ENCODE measurements around the gene CCDC184.
"Not testable (repeated sequence)": the region's sequence is repeated elsewhere in the genome, so short reads cannot be mapped to it uniquely, and the experiment has no call there.

Gene CCDC184

DNA sequence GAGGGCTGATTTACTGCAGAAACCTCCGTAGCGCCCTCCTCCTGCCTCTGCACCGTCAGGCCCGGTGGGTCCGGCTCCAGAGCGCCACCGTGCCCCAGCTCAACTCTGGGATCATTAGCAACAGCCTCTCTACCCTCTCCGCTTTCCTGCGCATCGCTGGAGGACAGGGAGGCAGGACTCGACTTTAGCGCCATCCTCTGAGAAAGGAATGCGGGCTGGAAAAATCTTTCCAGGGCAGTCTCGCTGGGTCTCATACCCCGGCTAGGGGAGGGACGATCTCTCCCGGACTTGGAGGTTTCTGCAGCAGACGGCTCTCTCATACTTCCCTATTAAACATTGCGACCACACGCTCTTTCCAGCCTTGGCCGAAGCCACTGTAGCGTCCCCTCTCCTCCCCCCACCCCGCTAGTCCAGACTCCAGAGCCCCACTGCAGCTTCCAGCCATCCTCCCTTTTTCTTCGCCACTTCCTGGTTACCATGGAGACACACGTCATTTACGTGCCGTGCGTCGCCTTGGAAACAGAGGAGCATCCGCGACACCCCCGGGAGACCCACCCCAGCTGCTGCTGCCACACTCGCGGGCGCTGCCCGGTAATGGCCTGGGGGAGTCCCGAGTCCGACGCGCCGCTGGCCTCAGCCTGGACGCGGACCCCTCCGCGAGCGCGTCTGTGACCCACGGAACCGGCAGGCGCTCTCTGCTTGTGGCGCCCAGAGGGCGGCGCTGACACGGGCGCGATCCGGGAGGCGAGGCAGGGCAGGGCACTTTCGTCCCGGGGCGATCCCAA, at the start of gene CCDC184:
Gene CCDC184 (plus strand): TSS at position 554 of the 785 bp plus-strand sequence. CDS start 479 bp downstream, outside the sequence.
- DNase-seq, result no peak

GRCh38 chr12:48135027-48135426, 48.4 kb upstream of the CCDC184 start:
- DNase-seq, result no peak

DNA sequence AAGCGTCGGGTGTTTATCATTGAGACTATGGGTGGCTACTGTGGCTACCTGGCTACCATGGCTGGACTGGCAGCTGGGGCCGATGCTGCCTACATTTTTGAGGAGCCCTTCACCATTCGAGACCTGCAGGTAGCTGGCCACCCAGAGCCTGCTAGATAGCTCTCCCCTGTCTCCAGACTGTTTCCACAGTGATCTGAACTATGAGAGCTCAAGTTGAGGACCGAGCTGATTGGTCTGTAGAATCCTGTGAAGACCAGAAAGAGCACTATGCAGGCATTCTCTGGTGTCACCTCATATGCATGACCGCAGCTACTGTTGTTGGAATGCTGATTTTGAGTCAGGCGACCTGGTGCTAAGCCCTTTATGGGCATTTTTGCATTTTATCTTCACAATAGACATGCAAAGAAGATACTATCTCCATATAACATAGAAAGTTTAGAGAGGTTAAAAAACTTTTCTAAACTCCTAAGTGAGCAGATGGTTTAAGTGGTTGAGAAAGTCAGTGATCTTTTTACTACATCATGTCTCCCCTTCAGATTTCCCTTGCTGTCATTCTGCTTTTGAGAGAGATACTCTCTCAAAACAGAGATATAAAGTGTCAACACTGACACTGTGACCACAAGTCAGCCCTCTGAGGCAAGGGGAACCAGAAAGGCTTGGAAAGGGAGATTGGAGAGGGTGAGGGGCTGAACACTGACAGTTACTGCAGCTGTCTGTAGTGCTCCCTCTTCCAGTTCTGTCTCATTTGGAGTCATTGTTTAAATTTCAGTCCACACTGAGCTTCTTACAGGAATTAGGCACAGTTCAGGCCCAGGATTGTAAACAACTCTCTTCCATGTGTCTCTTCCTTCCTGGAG, 40.4 kb upstream of the CCDC184 start:
- DNase-seq, result no peak

DNA sequence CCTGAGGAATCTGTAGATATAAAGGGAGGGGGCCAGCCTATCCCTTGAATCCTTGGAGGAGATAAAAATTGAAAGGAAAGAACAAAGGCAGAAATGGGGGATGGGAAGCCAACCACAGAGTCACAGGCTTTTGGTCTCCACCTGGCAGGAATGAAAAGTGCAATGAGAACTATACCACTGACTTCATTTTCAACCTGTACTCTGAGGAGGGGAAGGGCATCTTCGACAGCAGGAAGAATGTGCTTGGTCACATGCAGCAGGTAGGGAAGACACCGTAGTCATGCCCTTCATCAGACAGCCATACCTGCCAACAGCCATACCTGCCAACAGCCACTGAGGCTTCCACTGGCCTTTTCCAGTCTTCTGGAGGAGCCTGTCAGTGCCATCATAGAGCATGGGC, 39.5 kb upstream of the CCDC184 start:
- DNase-seq, result no peak

- no peak for DNase-seq
Observed at GRCh38 chr12:48145981-48146380, 37.5 kb upstream of the CCDC184 start.

DNA sequence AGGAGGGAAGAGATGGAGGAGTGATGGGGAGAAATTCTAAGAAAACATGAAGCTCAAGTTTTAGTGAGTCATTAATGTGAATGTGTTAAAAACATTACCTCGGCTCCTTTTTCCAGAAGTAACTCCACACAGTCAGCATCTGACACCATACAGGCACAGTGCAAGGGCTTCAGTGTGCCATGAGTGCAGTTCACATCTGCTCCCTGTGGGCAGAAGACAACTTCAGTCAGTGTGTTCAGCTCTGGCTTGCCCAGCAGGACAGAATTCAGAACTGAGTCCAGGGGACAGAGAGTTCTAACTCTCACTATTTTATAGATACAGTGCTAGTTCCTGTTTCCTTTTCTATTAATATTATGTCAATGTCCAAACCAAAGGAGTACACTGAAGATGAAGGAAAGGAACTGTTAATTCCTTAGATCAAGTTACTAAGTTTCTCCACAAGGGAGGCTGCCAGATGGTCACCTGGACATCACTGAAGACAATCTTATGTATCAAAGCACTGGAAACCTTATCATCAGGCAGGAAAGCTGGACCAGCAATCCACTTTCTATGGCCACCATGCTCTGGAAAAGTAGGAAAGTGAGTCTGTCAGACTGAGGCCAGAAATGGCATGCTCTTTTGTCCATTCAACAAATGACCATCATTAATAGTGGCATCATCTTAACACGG, 32.2 kb upstream of the CCDC184 start:
- DNase-seq, result no peak

DNA sequence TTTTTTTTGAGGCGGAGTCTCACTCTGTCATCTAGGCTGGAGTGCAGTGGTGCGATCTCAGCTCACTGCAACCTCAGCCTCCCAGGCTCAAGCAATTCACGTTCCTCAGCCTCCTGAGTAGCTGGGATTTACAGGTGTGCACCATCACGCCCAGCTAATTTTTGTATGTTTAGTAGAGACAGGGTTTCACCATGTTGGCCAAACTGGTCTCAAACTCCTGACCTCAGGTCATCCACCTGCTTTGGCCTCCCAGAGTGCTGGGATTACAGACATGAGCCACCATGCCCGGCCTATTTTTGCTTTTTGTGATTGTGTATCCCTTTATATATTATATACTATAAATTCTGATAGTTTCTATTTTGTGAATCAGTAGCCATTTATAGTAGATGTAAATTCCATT, 27.7 kb upstream of the CCDC184 start:
- DNase-seq, result not testable (repeated sequence)

GRCh38 chr12:48156652-48157017, 26.8 kb upstream of the CCDC184 start:
- no peak for DNase-seq

DNA sequence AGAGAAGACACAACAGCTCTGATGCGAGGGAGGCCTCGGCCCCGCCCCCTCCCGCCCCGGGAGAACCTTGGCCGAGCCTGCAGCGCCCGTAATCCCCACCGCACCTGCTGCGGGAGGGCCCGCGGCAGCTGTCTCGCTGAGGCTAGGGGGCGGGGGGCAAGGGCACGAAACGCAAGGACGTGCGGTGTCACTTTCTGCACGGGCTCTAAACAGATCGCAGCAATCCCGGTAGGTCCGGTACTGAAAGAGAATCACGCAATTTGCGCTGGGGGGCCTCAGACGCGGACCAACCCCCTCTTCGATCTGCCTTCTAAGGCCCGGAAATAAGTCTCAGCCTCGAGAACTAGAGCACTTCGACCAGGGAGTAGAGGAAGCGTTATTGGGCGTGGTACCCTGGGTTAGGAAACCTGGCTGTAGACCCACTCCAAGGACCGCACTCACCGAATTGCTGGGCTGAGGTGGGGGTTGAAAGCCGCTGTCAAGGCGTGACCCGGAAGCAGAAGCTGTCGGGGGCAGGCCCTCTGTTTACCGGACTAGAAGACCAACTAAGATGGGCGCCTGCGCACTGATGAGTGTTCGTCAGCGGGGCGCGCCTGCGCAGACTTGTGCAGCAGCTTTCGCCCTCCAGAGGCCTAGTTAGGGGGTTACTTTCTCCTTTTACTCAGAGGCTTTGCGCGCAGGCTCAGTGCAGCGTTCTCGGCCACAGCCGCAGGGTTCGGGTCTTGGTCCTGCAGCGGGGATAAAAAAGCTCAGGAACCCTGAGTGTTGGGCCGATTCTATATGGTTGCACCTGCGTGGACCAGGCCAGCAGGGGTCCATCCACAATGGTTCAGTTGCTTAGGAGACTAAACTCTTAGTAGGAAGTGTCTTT, 26.2 kb upstream of the CCDC184 start, which contains the start of gene ASB8:
Gene ASB8 (minus strand): TSS at position 498 of the 871 bp plus-strand sequence. CDS start 4,019 bp downstream, outside the sequence.
- DNase-seq, result peak; percentile 96

GRCh38 chr12:48157889-48158370, 25.5 kb upstream of the CCDC184 start:
- DNase-seq, result no peak

DNA sequence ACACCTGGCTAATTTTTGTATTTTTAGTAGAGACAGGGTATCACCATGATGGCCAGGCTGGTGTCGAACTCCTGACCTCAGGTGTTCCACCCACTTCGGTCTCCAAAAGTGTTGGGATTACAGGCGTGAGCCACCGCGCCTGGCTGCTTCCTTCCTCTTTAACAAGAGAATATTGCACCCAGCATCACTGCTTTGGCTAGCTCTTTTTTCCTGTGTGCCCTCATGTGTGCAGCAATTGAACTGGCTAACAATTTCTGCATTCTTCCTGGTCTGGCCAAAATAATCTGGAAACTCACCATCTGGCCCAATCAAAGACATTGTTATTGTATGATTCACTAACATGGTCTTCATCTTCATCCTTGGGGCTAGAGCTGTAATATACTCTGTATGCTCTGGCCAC, 23.4 kb upstream of the CCDC184 start:
- DNase-seq, result no peak

DNA sequence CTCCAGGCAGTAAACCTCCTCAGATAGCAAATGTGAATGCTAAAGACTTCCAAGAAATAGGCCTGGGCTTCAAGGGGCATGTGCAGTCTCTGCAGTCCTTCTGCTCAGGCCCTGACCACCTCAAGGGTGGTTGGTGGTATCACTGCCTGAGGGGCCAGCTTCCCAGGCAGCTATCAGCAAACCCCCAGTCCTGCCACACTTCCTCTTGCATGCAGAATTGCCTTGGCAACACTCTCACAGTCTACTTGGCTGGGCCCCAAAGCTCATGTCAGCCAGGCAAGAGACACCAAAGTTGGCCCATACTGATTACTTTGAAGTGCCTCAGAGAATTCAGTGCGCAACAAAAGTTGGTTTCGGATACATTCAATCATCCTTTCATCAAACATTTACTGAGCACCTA, 22.6 kb upstream of the CCDC184 start:
- no peak for DNase-seq

GRCh38 chr12:48163150-48163747, 20.2 kb upstream of the CCDC184 start:
- DNase-seq, result no peak

- DNase-seq, result no peak
Observed at GRCh38 chr12:48164451-48164850, 19.0 kb upstream of the CCDC184 start.

DNA sequence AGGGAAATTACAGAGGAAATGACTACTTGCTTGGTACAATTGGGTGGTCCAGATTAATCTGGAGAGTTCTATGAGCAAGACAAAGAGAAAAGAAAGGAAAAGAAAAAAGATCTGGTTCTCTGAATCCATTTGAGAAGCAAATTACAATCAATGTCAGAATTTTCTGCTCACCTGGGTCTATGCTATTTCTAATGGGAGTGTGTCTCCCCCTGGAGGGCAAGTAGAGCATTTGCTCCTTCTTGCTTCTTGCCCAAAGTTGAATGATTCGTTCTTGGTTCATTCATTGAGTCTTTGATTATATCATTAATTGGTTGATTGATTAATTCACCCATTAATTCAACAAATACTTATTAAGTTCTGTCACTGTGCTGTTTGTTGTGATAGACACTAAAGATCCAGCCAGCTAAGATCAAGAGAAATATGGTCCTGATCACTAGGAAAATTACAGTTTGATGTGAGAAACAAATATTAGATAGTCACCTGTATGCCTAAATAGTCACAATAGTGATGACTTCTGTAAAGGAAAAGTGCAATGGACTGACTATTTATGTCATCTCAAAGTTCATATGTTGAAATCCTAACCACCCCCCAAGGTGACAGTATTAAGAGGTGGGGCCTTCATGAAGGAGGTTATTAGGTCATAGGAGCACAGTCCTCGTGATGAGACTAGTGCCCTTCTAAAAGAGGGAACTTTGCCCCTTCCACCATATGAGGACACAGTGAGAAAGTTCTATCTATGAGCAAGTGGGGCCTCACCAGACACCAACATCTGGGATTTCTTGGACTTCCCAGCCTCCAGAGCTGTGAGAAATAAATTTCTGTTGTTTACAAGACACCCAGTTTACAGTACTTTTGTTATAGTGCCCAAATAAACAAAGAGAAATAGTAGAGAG, 18.1 kb upstream of the CCDC184 start:
- no peak for DNase-seq

DNA sequence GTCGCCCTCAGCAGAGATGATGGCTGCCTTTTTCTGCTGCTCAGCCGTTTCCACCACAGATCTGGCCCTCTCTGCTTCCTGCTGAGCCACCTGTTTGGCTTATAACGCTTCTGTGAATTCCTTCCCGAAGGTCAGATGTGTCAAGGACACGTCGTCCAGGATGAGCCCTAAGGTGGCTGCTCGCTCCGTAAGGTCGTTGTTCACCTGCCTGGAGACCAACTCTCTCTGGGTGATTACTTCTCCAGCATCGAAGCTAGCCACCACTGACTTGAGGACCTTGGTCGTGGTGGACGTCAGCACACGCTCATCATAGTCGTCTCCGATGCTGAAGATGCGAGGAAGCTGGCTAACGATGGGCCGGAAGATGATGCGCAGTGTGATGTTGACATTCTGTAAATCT, 14.4 kb upstream of the CCDC184 start:
- DNase-seq, result no peak

GRCh38 chr12:48175613-48176416, 7.6 kb upstream of the CCDC184 start:
- no peak for DNase-seq

- no peak for DNase-seq
Observed at GRCh38 chr12:48176417-48176751, 7.1 kb upstream of the CCDC184 start.

DNA sequence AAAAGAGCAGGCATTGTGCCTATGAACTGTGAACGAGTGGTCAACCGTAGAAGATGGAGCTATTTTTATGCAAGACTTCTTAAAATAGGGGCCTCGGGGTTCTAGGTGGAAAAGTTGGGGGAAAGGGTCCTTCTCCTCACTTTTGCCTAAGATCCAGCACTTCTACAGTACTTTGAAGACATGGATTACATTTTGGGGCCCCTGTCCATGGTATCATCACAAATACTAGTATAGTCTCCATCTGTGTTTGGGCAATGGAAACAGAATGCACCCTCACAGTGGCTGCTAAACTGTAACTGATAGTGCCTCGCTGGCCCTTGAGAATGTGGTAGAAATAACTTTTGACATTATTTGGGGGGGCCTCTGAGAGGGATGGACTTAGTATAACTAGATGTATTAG, 5.5 kb upstream of the CCDC184 start:
- no peak for DNase-seq

DNA sequence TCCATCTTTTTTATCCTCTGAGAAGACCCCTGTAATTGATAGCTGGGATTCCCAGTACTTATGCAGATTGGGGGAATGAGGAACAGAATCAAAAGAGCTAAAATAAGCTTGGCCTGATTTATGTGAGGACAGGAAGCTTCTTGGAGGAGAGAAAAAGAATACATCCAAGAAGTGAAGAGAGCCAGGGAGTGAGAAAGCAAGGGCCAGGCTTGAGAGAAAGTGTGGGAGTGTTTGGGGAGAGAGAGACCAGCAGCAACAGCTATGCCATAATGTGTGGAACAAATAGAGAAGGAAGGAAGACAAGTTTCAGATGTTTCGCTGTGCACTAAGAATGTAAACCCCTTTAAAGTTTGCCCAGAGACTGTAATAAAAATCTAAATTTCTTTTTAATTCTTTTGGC, 4.0 kb upstream of the CCDC184 start:
- no peak for DNase-seq

All from SIG-M5 (cell line).